Activated T-cell treated with anti-CD3 and anti-CD28 coated beads for 4 hours (primary cell): ENCODE results near the gene KLK6.

ENCODE experiments used
- DNase-seq: peaks from one replicate; pipeline ENCODE4 v3.0.0-alpha.2; 2020

KLK6 gene

GRCh38 chr19:50947123-50947522, 22.3 kb downstream of the KLK6 start:
- DNase-seq, result no peak

- no peak for DNase-seq
Measured at GRCh38 chr19:50944795-50945194, 24.6 kb downstream of the KLK6 start.

- no peak for DNase-seq
Measured at GRCh38 chr19:50943074-50943828, 26.1 kb downstream of the KLK6 start.

GRCh38 chr19:50939596-50939995, 29.8 kb downstream of the KLK6 start:
- DNase-seq, result no peak

GRCh38 chr19:50933640-50934039, 35.8 kb downstream of the KLK6 start:
- DNase-seq, result no peak

GRCh38 chr19:50932690-50933083, 36.7 kb downstream of the KLK6 start:
- DNase-seq, result no peak

GRCh38 chr19:50932018-50932689, 37.2 kb downstream of the KLK6 start:
- no peak for DNase-seq

- DNase-seq, result no peak
Measured at GRCh38 chr19:50931023-50931422, 38.4 kb downstream of the KLK6 start.

GRCh38 chr19:50928831-50929230, 40.6 kb downstream of the KLK6 start:
- no peak for DNase-seq

GRCh38 chr19:50926144-50926543, 43.2 kb downstream of the KLK6 start:
- no peak for DNase-seq

GRCh38 chr19:50925734-50926133, 43.7 kb downstream of the KLK6 start:
- no peak for DNase-seq

- DNase-seq, result no peak
Measured at GRCh38 chr19:50924586-50924985, 44.8 kb downstream of the KLK6 start.

GRCh38 chr19:50922317-50922853, 47.0 kb downstream of the KLK6 start:
- peak; percentile 69 for DNase-seq

GRCh38 chr19:50921426-50922316, 47.7 kb downstream of the KLK6 start:
- DNase-seq, result no peak

- DNase-seq, result no peak
Measured at GRCh38 chr19:50916069-50916468, 53.3 kb downstream of the KLK6 start.

- DNase-seq, result no peak
Measured at GRCh38 chr19:50912727-50913716, 56.4 kb downstream of the KLK6 start.

- DNase-seq, result no peak
Measured at GRCh38 chr19:50912102-50912599, 57.2 kb downstream of the KLK6 start.

- DNase-seq, result no peak
Measured at GRCh38 chr19:50911206-50912101, 57.9 kb downstream of the KLK6 start, which contains the start of gene KLK4. TSS of gene KLK4 (minus strand) at chr19:50911395. CDS start at chr19:50910738, 657 bp downstream.

- DNase-seq, result no peak
Measured at GRCh38 chr19:50910722-50911121, 58.7 kb downstream of the KLK6 start.

GRCh38 chr19:50909240-50910070, 59.9 kb downstream of the KLK6 start:
- DNase-seq, result no peak
